ENCODE measurements around the gene OPN1SW.

The OPN1SW gene

GRCh38 chr7:128792471-128793180, 17.0 kb upstream of the OPN1SW start:
- no peak for DNase-seq

- DNase-seq, result no peak
Measured at GRCh38 chr7:128791972-128792327, 16.4 kb upstream of the OPN1SW start.

GRCh38 chr7:128791121-128791971, 15.8 kb upstream of the OPN1SW start, which contains the start of gene CCDC136:
Gene CCDC136, plus strand, starts transcription at chr7:128791968. Its CDS starts 444 bp downstream, at chr7:128792412.
- DNase-seq, result peak; percentile 32 to 72 (median 58)

GRCh38 chr7:128790315-128791041, 14.9 kb upstream of the OPN1SW start:
- DNase-seq, result no peak

- no peak for DNase-seq
Measured at GRCh38 chr7:128788446-128789412, 13.1 kb upstream of the OPN1SW start.

GRCh38 chr7:128785738-128786137, 10.1 kb upstream of the OPN1SW start:
- no peak for DNase-seq

GRCh38 chr7:128783143-128783861, 7.7 kb upstream of the OPN1SW start:
- DNase-seq, result no peak

- DNase-seq, result no peak
Measured at GRCh38 chr7:128781851-128782250, 6.3 kb upstream of the OPN1SW start.

- DNase-seq, result no peak
Measured at GRCh38 chr7:128781126-128781525, 5.5 kb upstream of the OPN1SW start.

GRCh38 chr7:128778946-128779345, 3.4 kb upstream of the OPN1SW start:
- no peak for DNase-seq

GRCh38 chr7:128777156-128778123, 1.8 kb upstream of the OPN1SW start:
- DNase-seq, result no peak

- DNase-seq, result no peak
Measured at GRCh38 chr7:128774921-128775320, 673 bp downstream of the OPN1SW start.

GRCh38 chr7:128774029-128774689, 1.4 kb downstream of the OPN1SW start:
- no peak for DNase-seq

GRCh38 chr7:128773604-128774003, 2.0 kb downstream of the OPN1SW start:
- DNase-seq, result no peak

GRCh38 chr7:128770233-128770632, 5.4 kb downstream of the OPN1SW start:
- DNase-seq, result no peak

GRCh38 chr7:128767475-128768110, 8.0 kb downstream of the OPN1SW start:
- DNase-seq, result no peak

GRCh38 chr7:128763541-128763940, 12.1 kb downstream of the OPN1SW start:
- no peak for DNase-seq

- no peak for DNase-seq
Measured at GRCh38 chr7:128759242-128759641, 16.4 kb downstream of the OPN1SW start.

- DNase-seq, result no peak
Measured at GRCh38 chr7:128758553-128758952, 17.0 kb downstream of the OPN1SW start.
